T-helper 2 cell treated with Interferon-gamma antibody and Interleukin-4, amounts not matched to agents 100 ng/mL and 5 ng/mL, for 36 hours (primary cell): Measurements from ENCODE around the gene FKBP7. TPM values are rescaled to one million over a fixed set of nuclear protein-coding genes. Genes with fewer than 3 reads are reported as not detected.

ENCODE experiments used
- intact Hi-C: fragments of 100-400 bp; cut with micrococcal nuclease; formaldehyde crosslinking; loops from one replicate; pipeline ENCODE4 v1.15.1; 2023
- total RNA-seq: library from RNA; stranded (reverse); gene quantifications from 2 replicates; pipeline ENCODE4 v1.2.3, GENCODE V29; 2022

Gene FKBP7
- 2.7 and 3.5 TPM in 2 replicates for total RNA-seq

- intact Hi-C loops: loop anchor here (1.0 kb wide), 3 partner anchors 27 to 365 kb away; partner anchors contain the start of genes PJVK and PRKRA
These were observed at the start of gene FKBP7 for GRCh38 chr2:178478439-178479274. FKBP7 (minus strand) TSS chr2:178478600; CDS start chr2:178478499, 101 bp downstream.

GRCh38 chr2:178527592-178527991 is 49.2 kb upstream of the FKBP7 start:
- intact Hi-C loops: loop anchor here (10.0 kb wide), 1 partner anchor 983 kb away; no protein-coding TSS in a partner anchor

- intact Hi-C loops: loop anchor here (10.0 kb wide), 1 partner anchor 981 kb away; no protein-coding TSS in a partner anchor
These were observed 47.9 kb upstream of the FKBP7 start for GRCh38 chr2:178526256-178526655.

GRCh38 chr2:178525460-178525859 is 47.1 kb upstream of the FKBP7 start:
- intact Hi-C loops: loop anchor here (10.0 kb wide), 1 partner anchor 981 kb away; no protein-coding TSS in a partner anchor

- intact Hi-C loops: loop anchor here (10.0 kb wide), 1 partner anchor 980 kb away; no protein-coding TSS in a partner anchor
These were observed 46.6 kb upstream of the FKBP7 start for GRCh38 chr2:178525010-178525409.

- intact Hi-C loops: loop anchor here (1.0 to 10.0 kb wide), 7 partner anchors 9 to 1484 kb away; partner anchors contain the start of genes CWC22, PJVK, PLEKHA3 and PRKRA
These were observed 45.3 kb upstream of the FKBP7 start for GRCh38 chr2:178523596-178524134.

- intact Hi-C loops: loop anchor here (1.0 to 10.0 kb wide), 7 partner anchors 9 to 1484 kb away; partner anchors contain the start of genes CWC22, PJVK, PLEKHA3 and PRKRA
These were observed 44.7 kb upstream of the FKBP7 start for GRCh38 chr2:178522950-178523595.

GRCh38 chr2:178521304-178522150 is 43.1 kb upstream of the FKBP7 start:
- intact Hi-C loops: loop anchor here (5.0 to 10.0 kb wide), 2 partner anchors 977 to 1486 kb away; partner anchors contain the start of gene CWC22

- intact Hi-C loops: no loop called here
These were observed 39.1 kb upstream of the FKBP7 start for GRCh38 chr2:178517496-178517895.

GRCh38 chr2:178514664-178515063 is 36.3 kb upstream of the FKBP7 start:
- intact Hi-C loops: loop anchor here (1.0 to 2.0 kb wide), 2 partner anchors 9 to 64 kb away; partner anchors contain the start of genes PJVK and PRKRA

GRCh38 chr2:178513876-178514275 is 35.5 kb upstream of the FKBP7 start:
- intact Hi-C loops: loop anchor here (1.0 to 2.0 kb wide), 2 partner anchors 9 to 63 kb away; partner anchors contain the start of genes PJVK and PRKRA

- intact Hi-C loops: no loop called here
These were observed 34.1 kb upstream of the FKBP7 start for GRCh38 chr2:178512484-178512883.

- intact Hi-C loops: no loop called here
These were observed 32.0 kb upstream of the FKBP7 start for GRCh38 chr2:178510384-178510783.

- intact Hi-C loops: no loop called here
These were observed 30.2 kb upstream of the FKBP7 start for GRCh38 chr2:178508646-178509045.

GRCh38 chr2:178506949-178507348 is 28.5 kb upstream of the FKBP7 start:
- intact Hi-C loops: no loop called here

- intact Hi-C loops: no loop called here
These were observed 28.1 kb upstream of the FKBP7 start for GRCh38 chr2:178506524-178506923.

GRCh38 chr2:178506101-178506500 is 27.7 kb upstream of the FKBP7 start:
- intact Hi-C loops: no loop called here

GRCh38 chr2:178502751-178503150 is 24.4 kb upstream of the FKBP7 start:
- intact Hi-C loops: no loop called here

GRCh38 chr2:178499640-178500039 is 21.2 kb upstream of the FKBP7 start:
- intact Hi-C loops: no loop called here

- intact Hi-C loops: no loop called here
These were observed 19.7 kb upstream of the FKBP7 start for GRCh38 chr2:178498137-178498536.
